Measurements from ENCODE around the gene LRP1-AS.

LRP1-AS gene

GRCh38 chr12:57154076-57154475 lies 6.7 kb upstream of the LRP1-AS start:
- Histone ChIP-seq H3K4me3 (0 out of 20 replicates have a peak overlapping the region, but pooled peaks of 1 of the 10 experiments have one; percentile 10), H4K20me1 (no peaks in the 10 kb centered on the region; a peak in 1 of 22 replicates), H3K4me2 (peak overlapping the region in 9 of 11 experiments; percentile 22 to 98 (median 96); a peak in 16 of 22 replicates), H3K27ac (peak overlapping the region in 8 of 11 experiments; percentile 19 to 90 (median 61); a peak in 11 of 22 replicates), H3K9me3 (replicated peaks in 1 of 11) (no peaks in the 10 kb centered on the region), H3K4me1 (peaks cover 42 to 100% (median 100%) of the 10 kb centered on the region in 10 experiments), H3K9ac (no peak overlapping the region; a peak in 1 of 22 replicates), H3K27me3 (no peaks in the 10 kb centered on the region), H3K36me3 (peaks cover 0 to 92% (median 9%) of the 10 kb centered on the region in 11 experiments; a peak in 13 of 22 replicates)
- TF ChIP-seq Cebpa-rat (IDR thresholded peaks at IDR 0.05) = no peak

- H3K4me3 ChIP-seq = peak overlapping the region in 1 of 10 experiments; percentile 3; a peak in 1 of 20 replicates
- H3K4me2 ChIP-seq = peak overlapping the region in 7 of 11 experiments; percentile 41 to 98 (median 96); a peak in 13 of 22 replicates
- no peak for TF ChIP-seq Cebpa-rat (IDR thresholded peaks at IDR 0.05)
- peak overlapping the region in 7 of 11 experiments; percentile 10 to 91 (median 82); a peak in 13 of 22 replicates for H3K27ac ChIP-seq
- peaks cover 42 to 100% (median 100%) of the 10 kb centered on the region in 10 experiments for H3K4me1 ChIP-seq
- H3K36me3 ChIP-seq = peaks cover 0 to 92% (median 9%) of the 10 kb centered on the region in 11 experiments; a peak in 13 of 22 replicates
- H4K20me1 ChIP-seq = no peaks in the 10 kb centered on the region; a peak in 2 of 22 replicates
- H3K9me3 ChIP-seq (replicated peaks in 1 of 11) = no peaks in the 10 kb centered on the region
- H3K9ac ChIP-seq = no peak overlapping the region; a peak in 1 of 22 replicates
- no peaks in the 10 kb centered on the region for H3K27me3 ChIP-seq
Measured at GRCh38 chr12:57153415-57153997, 6.1 kb upstream of the LRP1-AS start.

- Histone ChIP-seq H3K4me1 (peaks cover 42 to 100% (median 100%) of the 10 kb centered on the region in 10 experiments), H3K9me3 (replicated peaks in 1 of 11) (no peaks in the 10 kb centered on the region), H3K27me3 (no peaks in the 10 kb centered on the region), H3K27ac (peak overlapping the region in 9 of 11 experiments; percentile 34 to 91 (median 82); a peak in 18 of 22 replicates), H3K4me2 (peak overlapping the region in 8 of 11 experiments; percentile 12 to 98 (median 96); a peak in 15 of 22 replicates), H3K9ac (peak overlapping the region in 4 of 11 experiments; percentile 40 to 61 (median 49); a peak in 6 of 22 replicates), H4K20me1 (peaks cover 0 to under 1% (median 0%) of the 10 kb centered on the region in 11 experiments; a peak in 1 of 22 replicates), H3K4me3 (no peak overlapping the region; a peak in 1 of 20 replicates), H3K36me3 (peaks cover 0 to 96% (median 9%) of the 10 kb centered on the region in 11 experiments; a peak in 13 of 22 replicates)
- no peak for TF ChIP-seq Cebpa-rat (IDR thresholded peaks at IDR 0.05)
Measured at GRCh38 chr12:57152639-57153038, 5.2 kb upstream of the LRP1-AS start.

- H3K9ac ChIP-seq = peak overlapping the region in 5 of 11 experiments; percentile 32 to 61 (median 45); a peak in 9 of 22 replicates
- H3K9me3 ChIP-seq (replicated peaks in 1 of 11) = no peaks in the 10 kb centered on the region
- peak overlapping the region in 2 of 10 experiments; percentile 3 to 6; a peak in 2 of 20 replicates for H3K4me3 ChIP-seq
- H3K4me2 ChIP-seq = peak overlapping the region in 8 of 11 experiments; percentile 12 to 98 (median 96); a peak in 15 of 22 replicates
- H3K4me1 ChIP-seq = peaks cover 42 to 100% (median 100%) of the 10 kb centered on the region in 10 experiments
- no peaks in the 10 kb centered on the region for H3K27me3 ChIP-seq
- peak overlapping the region in 9 of 11 experiments; percentile 34 to 91 (median 82); a peak in 18 of 22 replicates for H3K27ac ChIP-seq
- H3K36me3 ChIP-seq = peaks cover 0 to 91% (median 9%) of the 10 kb centered on the region in 11 experiments; a peak in 13 of 22 replicates
- H4K20me1 ChIP-seq = peaks cover 0 to 6% (median 0%) of the 10 kb centered on the region in 11 experiments; a peak in 2 of 22 replicates
- TF ChIP-seq Cebpa-rat (IDR thresholded peaks at IDR 0.05) = no peak
Measured at GRCh38 chr12:57151741-57152630, 4.6 kb upstream of the LRP1-AS start.

- peak overlapping the region in 3 of 11 experiments; percentile 13 to 35 (median 19); a peak in 4 of 22 replicates for H3K9ac ChIP-seq
- peak overlapping the region in 2 of 10 experiments; percentile 4 to 5; a peak in 2 of 20 replicates for H3K4me3 ChIP-seq
- no peaks in the 10 kb centered on the region for H3K27me3 ChIP-seq
- no peaks in the 10 kb centered on the region for H3K9me3 ChIP-seq (replicated peaks in 1 of 11)
- H3K4me2 ChIP-seq = peak overlapping the region in 9 of 11 experiments; percentile 90 to 99 (median 96); a peak in 17 of 22 replicates
- peaks cover 0 to 20% (median 0%) of the 10 kb centered on the region in 11 experiments; a peak in 3 of 22 replicates for H4K20me1 ChIP-seq
- H3K4me1 ChIP-seq = peaks cover 46 to 100% (median 100%) of the 10 kb centered on the region in 10 experiments
- peak overlapping the region in 9 of 11 experiments; percentile 78 to 91 (median 86); a peak in 17 of 22 replicates for H3K27ac ChIP-seq
- peaks cover 1 to 90% (median 17%) of the 10 kb centered on the region in 11 experiments; a peak in 19 of 22 replicates for H3K36me3 ChIP-seq
- TF ChIP-seq Cebpa-rat (IDR thresholded peaks at IDR 0.05) = no peak
Measured at GRCh38 chr12:57150400-57151000, 3.1 kb upstream of the LRP1-AS start.

- Histone ChIP-seq H3K4me1 (peaks cover 40 to 100% (median 96%) of the 10 kb centered on the region in 10 experiments), H3K9ac (peak overlapping the region; percentile 33 to 80 (median 76); a peak in 21 of 22 replicates), H3K27me3 (no peaks in the 10 kb centered on the region), H3K4me2 (peak overlapping the region; percentile 25 to 99 (median 96); a peak in 21 of 22 replicates), H3K4me3 (peak overlapping the region in 7 of 10 experiments; percentile 29 to 63 (median 44); a peak in 13 of 20 replicates), H3K9me3 (replicated peaks in 1 of 11) (no peaks in the 10 kb centered on the region), H3K27ac (peak overlapping the region; percentile 58 to 91 (median 85)), H3K36me3 (peaks cover 9 to 90% (median 28%) of the 10 kb centered on the region in 11 experiments; a peak in 19 of 22 replicates), H4K20me1 (peaks cover 0 to 31% (median 0%) of the 10 kb centered on the region in 11 experiments; a peak in 5 of 22 replicates)
- no peak for TF ChIP-seq Cebpa-rat (IDR thresholded peaks at IDR 0.05)
Measured at GRCh38 chr12:57149245-57149900, 2.0 kb upstream of the LRP1-AS start.

- peak; percentile 48 to 94 (median 91); a peak in 20 of 22 replicates for TF ChIP-seq Cebpa-rat (IDR thresholded peaks at IDR 0.05)
- Histone ChIP-seq H3K36me3 (peaks cover 9 to 90% (median 31%) of the 10 kb centered on the region in 11 experiments; a peak in 19 of 22 replicates), H4K20me1 (peaks cover 0 to 38% (median 0%) of the 10 kb centered on the region in 11 experiments; a peak in 5 of 22 replicates), H3K9ac (peak overlapping the region; percentile 33 to 80 (median 76); a peak in 21 of 22 replicates), H3K4me3 (peak overlapping the region in 7 of 10 experiments; percentile 29 to 63 (median 44); a peak in 12 of 20 replicates), H3K4me1 (peaks cover 40 to 100% (median 92%) of the 10 kb centered on the region in 10 experiments), H3K4me2 (peak overlapping the region; percentile 69 to 99 (median 96); a peak in 21 of 22 replicates), H3K27me3 (no peaks in the 10 kb centered on the region), H3K9me3 (replicated peaks in 1 of 11) (no peaks in the 10 kb centered on the region), H3K27ac (peak overlapping the region; percentile 58 to 91 (median 85))
Measured at GRCh38 chr12:57148469-57149244, 1.2 kb upstream of the LRP1-AS start.
